SK-N-SH treated with all-trans-retinoic acid at 6 μM for 48 hours (cell line): ENCODE results near the gene MAP3K7.

Experiments used
- ATAC-seq: fragments of 200-7000 bp; cut with Tn5 transposase; 3 replicates; pipeline ENCODE4 v1.9.1; 2020; ENCODE audit warnings: mild to moderate bottlenecking, moderate library complexity
- ARNTL ChIP-seq: fragments of 450-650 bp; formaldehyde crosslinking; IDR thresholded peaks from 2 replicates; pipeline ENCODE4 v1.5.0; 2020; ENCODE audit warnings: low read depth, mild to moderate bottlenecking, moderate library complexity, borderline replicate concordance
- BACH2 ChIP-seq: fragments of 250-450 bp; sonication (Bioruptor Pico); IDR thresholded peaks from 2 replicates; pipeline ENCODE4 v1.9.0; 2021; ENCODE audit warnings: mild to moderate bottlenecking, borderline replicate concordance
- CREB5 ChIP-seq: fragments of 250-450 bp; sonication (Bioruptor Pico); IDR thresholded peaks from 2 replicates; pipeline ENCODE4 v1.5.1; 2020; ENCODE audit warnings: low read depth, mild to moderate bottlenecking, moderate library complexity
- GLIS3 ChIP-seq: fragments of 250-450 bp; sonication (Bioruptor Pico); IDR thresholded peaks from 2 replicates; pipeline ENCODE4 v1.5.0; 2020; ENCODE audit warnings: mild to moderate bottlenecking, moderate library complexity
- ISL1 ChIP-seq: fragments of 250-450 bp; sonication (Bioruptor Pico); IDR thresholded peaks from 2 replicates; pipeline ENCODE4 v2.1.2; 2022; ENCODE audit warnings: mild to moderate bottlenecking, moderate library complexity
- PATZ1 ChIP-seq: fragments of 250-450 bp; sonication (Bioruptor Pico); IDR thresholded peaks from 2 replicates; pipeline ENCODE4 v1.8.0; 2020; ENCODE audit warnings: mild to moderate bottlenecking, moderate library complexity, borderline replicate concordance
- POU6F1 ChIP-seq: fragments of 250-450 bp; sonication (Bioruptor Pico); IDR thresholded peaks from 2 replicates; pipeline ENCODE4 v1.8.0; 2021; ENCODE audit warnings: low read depth, mild to moderate bottlenecking, moderate library complexity, borderline replicate concordance
- PPARA ChIP-seq: fragments of 250-450 bp; sonication (Bioruptor Pico); IDR thresholded peaks from 2 replicates; pipeline ENCODE4 v1.5.0; 2020; ENCODE audit warnings: mild to moderate bottlenecking, borderline replicate concordance
- RARB ChIP-seq: fragments of 250-450 bp; sonication (Bioruptor Pico); IDR thresholded peaks from 2 replicates; pipeline ENCODE4 v1.8.0; 2021; ENCODE audit warnings: mild to moderate bottlenecking, moderate library complexity
- SNAI2 ChIP-seq: fragments of 250-450 bp; sonication (Bioruptor Pico); IDR thresholded peaks from 2 replicates; pipeline ENCODE4 v1.5.0; 2020; ENCODE audit warnings: mild to moderate bottlenecking, moderate library complexity
- TCF4 ChIP-seq: fragments of 250-450 bp; sonication (Bioruptor Pico); IDR thresholded peaks from 2 replicates; pipeline ENCODE4 v1.8.0; 2021; ENCODE audit warnings: mild to moderate bottlenecking, moderate library complexity, borderline replicate concordance
- TOX ChIP-seq: fragments of 250-450 bp; sonication (Bioruptor Pico); IDR thresholded peaks from 2 replicates; pipeline ENCODE4 v1.8.0; 2021; ENCODE audit warnings: mild to moderate bottlenecking, moderate library complexity, borderline replicate concordance
- TSHZ2 ChIP-seq: fragments of 250-450 bp; sonication (Bioruptor Pico); IDR thresholded peaks from 2 replicates; pipeline ENCODE4 v1.5.0; 2020; ENCODE audit warnings: mild to moderate bottlenecking, moderate library complexity
- ZC3H10 ChIP-seq: fragments of 250-450 bp; sonication (Bioruptor Pico); IDR thresholded peaks from 2 replicates; pipeline ENCODE4 v1.5.1; 2021; ENCODE audit warnings: mild to moderate bottlenecking, moderate library complexity
- ZFP3 ChIP-seq: fragments of 250-450 bp; sonication (Bioruptor Pico); IDR thresholded peaks from 2 replicates; pipeline ENCODE4 v1.5.0; 2020; ENCODE audit warnings: mild to moderate bottlenecking, moderate library complexity
- ZFP30 ChIP-seq: fragments of 450-650 bp; formaldehyde crosslinking; IDR thresholded peaks from 2 replicates; pipeline ENCODE4 v1.5.0; 2022; ENCODE audit warnings: mild to moderate bottlenecking, moderate library complexity
- ZNF565 ChIP-seq: fragments of 450-650 bp; formaldehyde crosslinking; conservative IDR thresholded peaks from 2 replicates; pipeline ENCODE4 v1.5.0; 2020; ENCODE audit warnings: low read depth, mild to moderate bottlenecking, moderate library complexity
- ZNF70 ChIP-seq: fragments of 450-650 bp; formaldehyde crosslinking; IDR thresholded peaks from 2 replicates; pipeline ENCODE4 v1.5.0; 2020; ENCODE audit warnings: mild to moderate bottlenecking, moderate library complexity
- ZNF8 ChIP-seq: fragments of 450-650 bp; formaldehyde crosslinking; IDR thresholded peaks from 2 replicates; pipeline ENCODE4 v1.5.0; 2020; ENCODE audit warnings: mild to moderate bottlenecking, moderate library complexity

Gene MAP3K7

GRCh38 chr6:90530882-90531281 lies 56.0 kb downstream of the MAP3K7 start:
- ATAC-seq = no peak
- no peak for TF ChIP-seq TSHZ2 (CRISPR knock-in tag)
- TF ChIP-seq ISL1 = no peak
- no peak for TF ChIP-seq PATZ1 (CRISPR knock-in tag)
- no peak for TF ChIP-seq ARNTL (CRISPR knock-in tag)
- no peak for TF ChIP-seq ZNF565 (CRISPR knock-in tag)

GRCh38 chr6:90525421-90525820 lies 61.5 kb downstream of the MAP3K7 start:
- TF ChIP-seq CREB5 (CRISPR knock-in tag) (no peak), SNAI2 (CRISPR knock-in tag) (no peak), ZFP30 (CRISPR knock-in tag) (no peak), ZNF8 (no peak), TOX (no peak), ZFP3 (CRISPR knock-in tag) (no peak), TCF4 (CRISPR knock-in tag) (no peak), GLIS3 (no peak), ISL1 (no peak), RARB (no peak), ZNF565 (CRISPR knock-in tag) (no peak), ZNF70 (CRISPR knock-in tag) (no peak), PPARA (no peak), PATZ1 (CRISPR knock-in tag) (no peak), POU6F1 (CRISPR knock-in tag) (no peak), ARNTL (CRISPR knock-in tag) (no peak)
- TF ChIP-seq, all 23 proteins: peak for 0
- ATAC-seq = no peak

GRCh38 chr6:90523779-90524310 lies 63.0 kb downstream of the MAP3K7 start:
- TF ChIP-seq BACH2 (CRISPR knock-in tag) = no peak
- TF ChIP-seq TOX = no peak
- TF ChIP-seq PATZ1 (CRISPR knock-in tag) = no peak
- TF ChIP-seq SNAI2 (CRISPR knock-in tag) = no peak
- no peak for TF ChIP-seq RARB
- no peak for TF ChIP-seq GLIS3
- TF ChIP-seq ZFP30 (CRISPR knock-in tag) = no peak
- TF ChIP-seq ZC3H10 (CRISPR knock-in tag) = no peak
- TF ChIP-seq, all 23 proteins: peak for 0
- no peak for ATAC-seq
